K562 (cell line): ENCODE data around the gene SART1. TPM values are rescaled to one million over a fixed set of nuclear protein-coding genes. Genes with fewer than 3 reads are reported as not detected.

Experiments
- BRD4 ChIP-seq: fragments of 200-600 bp; sonication (generic); IDR thresholded peaks from 2 replicates; pipeline ENCODE4 v1.6.1; 2017; ENCODE audit warnings: inconsistent platforms
- DDX20 ChIP-seq: fragments of 450-650 bp; IDR thresholded peaks from 2 replicates; pipeline ENCODE4 v1.6.1; 2016; ENCODE audit warnings: missing genetic modification characterization, low read depth, mild to moderate bottlenecking, missing compliant biosample characterization, moderate library complexity
- L3MBTL2 ChIP-seq: fragments of 450-650 bp; IDR thresholded peaks from 2 replicates; pipeline ENCODE4 v1.6.1; 2016; ENCODE audit warnings: mild to moderate bottlenecking, moderate library complexity
- MLLT1 ChIP-seq, 2 experiments: fragments of 450-650 bp; IDR thresholded peaks; 2 replicates each; pipeline ENCODE4 v1.6.1; 2016
- NR2C2 ChIP-seq, 2 experiments: fragments of 200-800 bp in 1 of 2; sonication (Bioruptor generic) in 1 of 2; sonication (generic) in 1 of 2; formaldehyde crosslinking in 1 of 2; IDR thresholded peaks; 2 replicates each; pipeline versions ENCODE4 v1.6.1 to v1.8.0; 2016 to 2022; ENCODE audit warnings: mild to moderate bottlenecking in 1 of 2, missing compliant biosample characterization in 1 of 2, missing genetic modification characterization in 1 of 2, missing genetic modification reagents in 1 of 2
- NR4A1 ChIP-seq, 2 experiments: fragments of 250-450 bp in 1 of 2; fragments of 450-650 bp in 1 of 2; sonication (Bioruptor Pico) in 1 of 2; IDR thresholded peaks; 2 replicates each; pipeline versions ENCODE4 v1.4.0 to v1.6.1; 2016 to 2020; ENCODE audit warnings: mild to moderate bottlenecking in 2 of 2, missing compliant biosample characterization in 1 of 2, missing genetic modification characterization in 1 of 2, moderate library complexity in 1 of 2
- POLR2AphosphoS5 ChIP-seq: IDR thresholded peaks from 2 replicates; pipeline ENCODE4 v1.6.1; 2011; ENCODE audit warnings: mild to moderate bottlenecking, low read depth, low read length, moderate library complexity; ENCODE audit not compliant: control insufficient read depth, insufficient read depth
- SMARCB1 ChIP-seq: IDR thresholded peaks from 2 replicates; pipeline ENCODE4 v1.6.1; 2011; ENCODE audit warnings: improper control_type of control experiment, low read depth; ENCODE audit not compliant: insufficient read length
- TEAD2 ChIP-seq: fragments of 450-650 bp; IDR thresholded peaks from 2 replicates; pipeline ENCODE4 v1.6.1; 2016; ENCODE audit warnings: missing genetic modification characterization, control low read depth, missing compliant biosample characterization
- ZBTB17 ChIP-seq: fragments of 450-650 bp; formaldehyde crosslinking; IDR thresholded peaks from 2 replicates; pipeline ENCODE4 v1.4.0; 2020; ENCODE audit warnings: mild to moderate bottlenecking
- ZNF444 ChIP-seq: fragments of 250-450 bp; sonication (Bioruptor Pico); IDR thresholded peaks from 2 replicates; pipeline ENCODE4 v1.4.0; 2020; ENCODE audit warnings: mild to moderate bottlenecking, moderate library complexity
- polyA plus RNA-seq, 8 experiments: library from polyadenylated mRNA; depleted of rRNA in 4 of 8; stranded (reverse) in 5 of 8; unstranded in 3 of 8; fragments of >200 nt; fragmentation: Nextera tagmentation in 2 of 8; fragmentation: Illumina TruSeq in 1 of 8; extraction: Ambion mirVana in 2 of 8; extraction: Trizol in 1 of 8; gene quantifications; 2 replicates each; pipeline versions ENCODE4 v1.2.1 to v1.2.3, GENCODE V29; 2011 to 2014; ENCODE audit warnings: inconsistent platforms in 1 of 8, missing spikeins in 1 of 8
- total RNA-seq, 7 experiments: library from RNA; depleted of rRNA in 6 of 7; stranded (reverse); fragments of >200 nt in 6 of 7; fragmentation: Illumina TruSeq in 2 of 7; extraction: Trizol in 2 of 7; gene quantifications; 2 replicates each; pipeline versions ENCODE4 v1.2.1 to v1.2.3, GENCODE V29; 2011 to 2021; ENCODE audit warnings: low replicate concordance in 1 of 7
- TF ChIP-seq, protein P1 (sequence below), 2 experiments: fragments of 150-350 bp in 1 of 2; IDR thresholded peaks; 2 replicates each; pipeline ENCODE4 v1.6.1; 2012 to 2016; ENCODE audit warnings: low read depth in 2 of 2, low read length in 2 of 2, mild to moderate bottlenecking in 1 of 2, moderate library complexity in 1 of 2
- TF ChIP-seq, protein P2 (sequence below): sonication (generic); formaldehyde crosslinking; IDR thresholded peaks from 2 replicates; pipeline ENCODE4 v1.8.0; 2022; ENCODE audit warnings: mild to moderate bottlenecking, low read depth, missing genetic modification reagents
- TF ChIP-seq, protein P3 (sequence below), 3 experiments: fragments of 200-800 bp in 1 of 3; sonication (Bioruptor generic) in 1 of 3; sonication (generic) in 1 of 3; formaldehyde crosslinking in 1 of 3; IDR thresholded peaks; 2 replicates each; pipeline versions ENCODE4 v1.6.1 to v1.8.0; 2016 to 2022; ENCODE audit warnings: mild to moderate bottlenecking in 2 of 3, missing compliant biosample characterization in 2 of 3, missing genetic modification characterization in 2 of 3, missing genetic modification reagents in 1 of 3
- TF ChIP-seq, protein P4 (sequence below): fragments of 250-450 bp; sonication (Bioruptor Pico); IDR thresholded peaks from 2 replicates; pipeline ENCODE4 v1.4.0; 2020; ENCODE audit warnings: mild to moderate bottlenecking

Gene SART1
- total and polyA plus RNA-seq, 9 of the 15 experiments (the other 6 are each of a cell fraction or from before 2014, with no cell fraction given), result 4.8 to 84.1 (median 31.7) TPM

GRCh38 chr11:65961267-65962140 lies at the start of gene SART1 (continued):
- TF ChIP-seq, protein P1, sequence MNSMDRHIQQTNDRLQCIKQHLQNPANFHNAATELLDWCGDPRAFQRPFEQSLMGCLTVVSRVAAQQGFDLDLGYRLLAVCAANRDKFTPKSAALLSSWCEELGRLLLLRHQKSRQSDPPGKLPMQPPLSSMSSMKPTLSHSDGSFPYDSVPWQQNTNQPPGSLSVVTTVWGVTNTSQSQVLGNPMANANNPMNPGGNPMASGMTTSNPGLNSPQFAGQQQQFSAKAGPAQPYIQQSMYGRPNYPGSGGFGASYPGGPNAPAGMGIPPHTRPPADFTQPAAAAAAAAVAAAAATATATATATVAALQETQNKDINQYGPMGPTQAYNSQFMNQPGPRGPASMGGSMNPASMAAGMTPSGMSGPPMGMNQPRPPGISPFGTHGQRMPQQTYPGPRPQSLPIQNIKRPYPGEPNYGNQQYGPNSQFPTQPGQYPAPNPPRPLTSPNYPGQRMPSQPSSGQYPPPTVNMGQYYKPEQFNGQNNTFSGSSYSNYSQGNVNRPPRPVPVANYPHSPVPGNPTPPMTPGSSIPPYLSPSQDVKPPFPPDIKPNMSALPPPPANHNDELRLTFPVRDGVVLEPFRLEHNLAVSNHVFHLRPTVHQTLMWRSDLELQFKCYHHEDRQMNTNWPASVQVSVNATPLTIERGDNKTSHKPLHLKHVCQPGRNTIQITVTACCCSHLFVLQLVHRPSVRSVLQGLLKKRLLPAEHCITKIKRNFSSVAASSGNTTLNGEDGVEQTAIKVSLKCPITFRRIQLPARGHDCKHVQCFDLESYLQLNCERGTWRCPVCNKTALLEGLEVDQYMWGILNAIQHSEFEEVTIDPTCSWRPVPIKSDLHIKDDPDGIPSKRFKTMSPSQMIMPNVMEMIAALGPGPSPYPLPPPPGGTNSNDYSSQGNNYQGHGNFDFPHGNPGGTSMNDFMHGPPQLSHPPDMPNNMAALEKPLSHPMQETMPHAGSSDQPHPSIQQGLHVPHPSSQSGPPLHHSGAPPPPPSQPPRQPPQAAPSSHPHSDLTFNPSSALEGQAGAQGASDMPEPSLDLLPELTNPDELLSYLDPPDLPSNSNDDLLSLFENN (IDR thresholded peaks at IDR 0.05; ENCODE audit: low read depth in 2 of 2, low read length in 2 of 2), result 0 out of 4 replicates have a peak, but pooled peaks of 1 of the 2 experiments have one; percentile 15
- TF ChIP-seq SMARCB1, result no peak
- TF ChIP-seq, protein P2, sequence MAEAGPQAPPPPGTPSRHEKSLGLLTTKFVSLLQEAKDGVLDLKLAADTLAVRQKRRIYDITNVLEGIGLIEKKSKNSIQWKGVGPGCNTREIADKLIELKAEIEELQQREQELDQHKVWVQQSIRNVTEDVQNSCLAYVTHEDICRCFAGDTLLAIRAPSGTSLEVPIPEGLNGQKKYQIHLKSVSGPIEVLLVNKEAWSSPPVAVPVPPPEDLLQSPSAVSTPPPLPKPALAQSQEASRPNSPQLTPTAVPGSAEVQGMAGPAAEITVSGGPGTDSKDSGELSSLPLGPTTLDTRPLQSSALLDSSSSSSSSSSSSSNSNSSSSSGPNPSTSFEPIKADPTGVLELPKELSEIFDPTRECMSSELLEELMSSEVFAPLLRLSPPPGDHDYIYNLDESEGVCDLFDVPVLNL, result 0 out of 2 replicates have a peak, but pooled peaks have one; percentile 38
- TF ChIP-seq ZNF444 (CRISPR knock-in tag), result no peak
- TF ChIP-seq TEAD2 (tag), result no peak
- TF ChIP-seq, protein P3, sequence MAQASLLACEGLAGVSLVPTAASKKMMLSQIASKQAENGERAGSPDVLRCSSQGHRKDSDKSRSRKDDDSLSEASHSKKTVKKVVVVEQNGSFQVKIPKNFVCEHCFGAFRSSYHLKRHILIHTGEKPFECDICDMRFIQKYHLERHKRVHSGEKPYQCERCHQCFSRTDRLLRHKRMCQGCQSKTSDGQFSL (CRISPR knock-in tag; IDR thresholded peaks at IDR 0.05), result no peak
- TF ChIP-seq, protein P3 (tag; IDR thresholded peaks at IDR 0.05), result no peak
- no peak for TF ChIP-seq DDX20 (tag)
- TF ChIP-seq NR2C2 (CRISPR knock-in tag; IDR thresholded peaks at IDR 0.05), result peak; percentile 99
- TF ChIP-seq NR2C2 (tag; IDR thresholded peaks at IDR 0.05), result peak; percentile 99
- peak; percentile 71; the same call in 1 of the 2 replicates for TF ChIP-seq NR4A1 (CRISPR knock-in tag; IDR thresholded peaks at IDR 0.05)
- no peak for TF ChIP-seq NR4A1 (tag; IDR thresholded peaks at IDR 0.05)
- TF ChIP-seq L3MBTL2, result peak; percentile 68
- TF ChIP-seq, protein P4, sequence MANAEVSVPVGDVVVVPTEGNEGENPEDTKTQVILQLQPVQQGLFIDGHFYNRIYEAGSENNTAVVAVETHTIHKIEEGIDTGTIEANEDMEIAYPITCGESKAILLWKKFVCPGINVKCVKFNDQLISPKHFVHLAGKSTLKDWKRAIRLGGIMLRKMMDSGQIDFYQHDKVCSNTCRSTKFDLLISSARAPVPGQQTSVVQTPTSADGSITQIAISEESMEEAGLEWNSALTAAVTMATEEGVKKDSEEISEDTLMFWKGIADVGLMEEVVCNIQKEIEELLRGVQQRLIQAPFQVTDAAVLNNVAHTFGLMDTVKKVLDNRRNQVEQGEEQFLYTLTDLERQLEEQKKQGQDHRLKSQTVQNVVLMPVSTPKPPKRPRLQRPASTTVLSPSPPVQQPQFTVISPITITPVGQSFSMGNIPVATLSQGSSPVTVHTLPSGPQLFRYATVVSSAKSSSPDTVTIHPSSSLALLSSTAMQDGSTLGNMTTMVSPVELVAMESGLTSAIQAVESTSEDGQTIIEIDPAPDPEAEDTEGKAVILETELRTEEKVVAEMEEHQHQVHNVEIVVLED (CRISPR knock-in tag), result peak; percentile 46; the same call in 1 of the 2 replicates
- TF ChIP-seq MLLT1 (IDR thresholded peaks at IDR 0.05), result peak in 1 of 2 experiments; percentile 61; a peak in 1 of 4 replicates
- peak; percentile 72; the same call in 1 of the 2 replicates for TF ChIP-seq BRD4
- peak; percentile 86 for TF ChIP-seq POLR2AphosphoS5
- TF ChIP-seq ZBTB17 (CRISPR knock-in tag), result peak; percentile 93
